Colon (tissue), 2 donors: ENCODE results near the gene ADAMTS1.
A peak's percentile ranks its signal among the peaks of the same experiment; 100 is the strongest.
"Not testable (repeated sequence)": the region's sequence is repeated elsewhere in the genome, so short reads cannot be mapped to it uniquely, and the experiment has no call there.

Source experiments
- FAIRE-seq: peaks from 2 replicates; lab custom pipeline; 2012; peaks lifted over from hg19 to GRCh38; lab: Jason Lieb, UNC
- donor health status: control.
- donor health status: control.

The ADAMTS1 gene

DNA sequence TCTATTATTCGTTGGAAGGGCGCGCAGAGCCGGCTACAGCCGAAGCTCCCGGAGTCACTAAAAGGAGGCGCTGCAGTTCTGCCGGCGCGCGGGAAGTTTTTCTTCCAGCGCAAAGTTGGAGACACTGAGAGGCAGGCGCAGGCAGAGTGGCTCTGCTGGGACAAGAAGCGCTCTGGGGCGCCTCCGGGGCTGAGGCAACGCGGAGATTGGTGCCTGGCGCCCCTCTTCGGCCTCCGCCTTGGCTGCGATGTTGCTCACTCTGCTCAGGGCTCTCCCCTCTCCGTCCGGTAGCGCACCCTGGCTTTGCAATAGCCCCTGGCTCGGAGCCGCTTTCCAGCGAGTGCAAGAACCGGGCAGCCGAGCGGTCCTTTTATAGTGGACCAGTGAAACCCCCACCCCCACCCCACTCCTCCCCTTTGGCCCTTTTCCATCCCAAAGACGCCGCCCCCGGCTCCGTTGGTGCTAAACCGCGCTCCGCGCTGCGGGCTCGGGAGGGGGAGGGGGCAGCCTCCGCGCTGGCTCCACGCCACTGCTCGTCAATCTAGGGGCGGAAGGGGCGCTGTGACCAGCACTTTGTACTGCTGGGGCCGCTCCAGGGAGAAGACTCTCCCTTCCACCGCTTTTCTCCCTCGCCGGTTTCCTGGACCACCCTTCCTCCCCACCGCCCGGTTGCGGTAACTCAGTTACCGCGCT is at the start of gene ADAMTS1:
Gene ADAMTS1 (minus strand): TSS at position 344 of the 693 bp plus-strand sequence. CDS start 455 bp downstream, outside the sequence.
- FAIRE-seq, result no peak

DNA sequence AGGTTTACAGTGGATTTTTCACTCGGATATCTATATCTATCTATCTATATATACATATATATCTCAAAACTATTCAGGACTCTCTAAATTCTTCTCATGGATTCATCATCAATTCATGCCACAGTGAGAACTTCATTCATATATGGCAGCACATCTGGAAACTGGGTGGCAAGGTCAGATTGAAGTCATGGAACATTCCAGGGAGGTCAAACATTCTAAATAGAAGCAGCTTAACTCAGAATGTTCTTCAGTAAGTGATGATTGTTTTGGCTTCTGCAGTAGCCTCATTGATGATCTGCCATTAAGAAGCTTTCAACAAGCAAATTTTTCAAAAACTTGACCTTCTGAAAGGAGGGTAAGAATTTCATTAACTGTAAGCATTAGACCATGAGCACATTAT is 46.9 kb upstream of the ADAMTS1 start:
- no peak for FAIRE-seq

DNA sequence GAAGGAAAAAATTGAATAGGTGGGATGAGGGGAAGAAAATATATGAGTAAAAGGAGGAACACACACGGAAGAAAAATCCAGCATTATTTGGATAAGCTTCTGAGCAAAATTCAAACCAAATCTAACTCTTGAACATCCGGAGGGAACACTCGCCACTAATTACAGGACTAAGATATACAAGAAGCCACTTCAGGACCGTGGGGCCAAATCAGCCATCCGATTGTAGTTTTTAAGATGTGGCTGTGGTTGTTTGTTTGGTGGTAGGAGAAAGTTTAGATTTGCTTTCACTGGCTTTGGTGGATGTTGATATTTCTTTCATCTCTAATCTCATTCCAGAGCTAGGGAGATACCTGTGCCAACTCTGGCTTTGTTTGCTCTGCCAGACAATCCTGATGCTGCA is 43.7 kb upstream of the ADAMTS1 start:
- FAIRE-seq, result no peak

DNA sequence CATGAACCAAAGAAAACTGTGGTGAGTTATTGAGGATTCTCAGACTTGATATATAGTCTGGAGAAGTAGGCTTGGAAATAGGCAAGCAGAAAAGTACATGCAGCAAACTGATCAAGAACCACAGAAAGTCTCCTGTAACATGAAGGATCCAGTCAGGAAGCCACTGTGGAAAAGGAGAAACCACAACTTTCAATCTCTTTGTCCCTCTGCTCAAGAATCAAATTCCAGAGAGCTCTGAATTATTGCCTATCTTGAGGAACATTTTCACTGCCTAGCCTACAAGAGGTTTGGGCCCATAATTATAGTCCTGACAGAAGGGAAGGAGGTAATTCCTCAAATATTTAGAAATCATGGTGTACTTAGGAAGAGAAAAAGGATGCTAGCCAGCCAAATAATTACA is 43.0 kb upstream of the ADAMTS1 start:
- no peak for FAIRE-seq

DNA sequence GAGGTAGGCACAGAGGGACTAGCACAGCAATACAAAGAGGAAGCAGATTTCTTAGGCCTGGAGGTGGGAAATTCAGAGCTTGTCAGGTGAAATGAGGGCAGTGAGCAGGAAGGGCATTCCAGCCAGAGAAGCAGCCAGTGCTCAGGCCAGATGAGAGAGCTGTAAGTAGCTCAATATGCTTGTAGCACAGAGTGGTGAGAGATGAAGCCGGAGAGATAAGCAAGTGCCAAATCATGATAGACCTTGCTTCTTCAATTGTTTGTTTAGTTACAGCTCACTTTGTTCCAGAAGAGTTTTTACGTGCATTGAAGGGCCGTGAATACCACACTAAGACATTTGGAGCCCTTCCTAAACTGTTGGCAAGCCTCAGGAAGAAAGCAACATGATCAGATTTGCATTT is 42.0 kb upstream of the ADAMTS1 start:
- FAIRE-seq, result no peak

DNA sequence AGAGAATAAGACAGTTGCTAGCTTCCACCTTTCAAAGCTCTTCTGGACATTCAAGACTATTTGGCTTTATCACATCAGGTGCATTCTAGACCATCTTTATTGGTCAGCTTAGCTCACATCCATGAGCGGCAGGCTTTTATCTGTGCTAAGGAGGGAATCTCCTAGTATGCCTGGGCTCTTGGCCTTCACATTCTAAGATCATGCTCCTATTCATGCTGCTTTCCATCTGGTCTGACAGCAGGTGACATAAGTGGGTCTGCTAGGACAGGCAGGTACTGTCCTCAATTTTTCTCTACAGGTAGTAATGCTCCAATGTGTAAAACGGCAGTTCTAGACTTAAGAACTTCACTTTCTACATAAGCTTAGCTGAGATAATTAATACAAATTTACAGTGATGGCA is 39.2 kb upstream of the ADAMTS1 start:
- no peak for FAIRE-seq

DNA sequence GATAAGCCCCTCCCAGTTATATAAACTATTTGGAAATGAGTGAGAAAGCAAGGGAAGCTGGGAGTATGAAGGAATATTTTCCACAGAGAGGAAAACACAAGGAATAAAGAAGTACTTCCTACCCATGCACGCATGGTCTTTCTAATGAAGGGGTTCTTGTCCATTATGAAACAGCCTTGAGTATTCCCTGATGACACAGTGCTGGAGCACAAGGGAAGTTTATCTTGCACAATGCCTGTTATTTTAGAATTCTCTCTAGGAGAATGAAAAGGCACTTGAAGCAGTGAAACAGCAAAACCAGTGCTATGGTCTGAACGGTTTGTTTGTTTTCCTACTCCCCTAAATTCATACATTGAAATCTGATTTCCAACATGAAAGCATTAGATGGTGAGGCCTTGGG is 38.6 kb upstream of the ADAMTS1 start:
- FAIRE-seq, result no peak

DNA sequence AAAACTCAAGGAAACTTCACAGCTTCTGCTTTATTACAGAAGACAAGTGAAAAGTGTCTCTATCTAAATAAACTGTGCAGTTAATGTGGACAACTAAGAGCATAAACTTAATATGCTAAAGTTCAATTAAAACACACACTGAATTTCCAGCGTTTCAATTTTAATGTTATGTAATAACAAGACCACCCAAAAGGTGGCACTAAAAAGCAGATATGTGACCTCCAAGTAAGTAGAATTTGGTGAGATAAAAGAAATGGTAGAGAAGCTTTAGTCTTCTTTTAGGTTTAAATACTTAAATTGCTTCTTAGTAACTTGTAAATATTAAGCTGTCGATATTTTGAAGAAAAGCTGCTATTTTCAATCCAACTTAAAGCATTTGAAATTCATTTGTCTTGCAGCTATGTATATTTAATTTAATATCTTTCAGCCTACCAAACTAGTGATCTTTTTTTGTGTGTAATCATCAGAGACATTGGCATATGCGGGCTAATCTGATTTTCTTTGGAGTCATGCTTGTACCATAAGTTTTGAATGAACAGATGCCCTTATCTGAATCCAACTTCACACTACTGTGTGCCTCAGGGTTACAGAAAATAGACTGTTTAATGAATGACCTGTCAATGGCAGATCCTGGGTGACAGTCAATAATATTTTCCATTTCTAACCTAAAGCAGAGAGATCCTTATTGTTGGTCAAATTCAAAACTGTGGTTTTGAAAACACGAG is 36.5 kb upstream of the ADAMTS1 start:
- no peak for FAIRE-seq

DNA sequence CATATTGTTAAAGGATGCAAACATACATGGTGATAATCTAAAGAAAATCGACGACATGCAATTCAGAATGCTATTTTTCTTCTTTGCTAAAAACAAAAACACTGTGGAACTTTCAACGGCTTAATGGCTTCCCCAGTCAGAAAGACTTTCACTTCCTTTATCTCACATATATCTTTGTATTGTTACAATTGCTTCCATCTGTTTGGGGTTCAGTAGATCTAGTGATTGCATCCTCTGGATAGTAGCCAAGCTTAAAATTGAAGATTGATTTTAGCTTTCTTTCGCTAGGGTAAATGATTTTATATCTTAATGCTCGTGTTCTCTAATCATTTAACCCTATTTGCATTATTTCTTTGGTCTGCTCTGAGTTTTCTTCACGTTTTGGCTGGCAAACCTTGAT is 31.8 kb upstream of the ADAMTS1 start:
- FAIRE-seq, result no peak

DNA sequence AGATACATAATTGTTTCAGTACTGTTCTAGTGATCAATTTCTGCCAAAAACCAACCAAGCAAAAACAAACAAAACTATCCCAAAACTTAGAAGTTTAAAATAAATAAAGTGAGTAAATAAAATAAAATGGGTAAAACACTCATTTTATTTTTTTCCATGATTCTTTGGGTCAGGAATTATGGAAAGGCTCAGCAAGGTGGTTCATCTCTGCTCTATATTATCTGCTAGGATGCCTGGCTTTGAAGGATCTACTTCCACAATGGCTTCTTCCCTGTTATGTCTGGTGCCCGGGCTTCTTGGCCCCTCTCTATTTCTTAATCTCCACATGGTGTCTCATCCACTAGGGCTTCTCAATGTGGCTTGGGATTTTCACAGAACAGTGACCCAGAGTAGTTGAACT is 29.1 kb upstream of the ADAMTS1 start:
- no peak for FAIRE-seq

DNA sequence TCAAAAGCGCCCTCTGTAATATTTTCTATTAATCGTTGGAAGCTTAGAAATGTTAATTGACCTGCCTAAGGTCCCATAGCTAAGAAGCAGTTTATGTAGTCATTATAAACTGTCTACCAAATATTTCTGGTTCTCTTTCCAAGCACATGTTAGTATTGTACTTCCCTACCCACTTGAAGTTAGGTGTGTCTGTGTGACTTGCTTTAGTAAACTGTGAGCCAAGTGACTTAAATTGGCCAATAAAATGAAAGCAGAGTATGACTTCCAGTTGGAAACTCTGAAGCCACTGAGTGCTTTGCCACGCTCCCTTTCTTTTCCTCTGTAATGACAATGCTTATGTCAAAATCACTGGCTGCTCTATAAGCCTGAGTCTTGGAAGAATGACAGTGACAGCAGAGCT is 20.6 kb upstream of the ADAMTS1 start:
- no peak for FAIRE-seq

DNA sequence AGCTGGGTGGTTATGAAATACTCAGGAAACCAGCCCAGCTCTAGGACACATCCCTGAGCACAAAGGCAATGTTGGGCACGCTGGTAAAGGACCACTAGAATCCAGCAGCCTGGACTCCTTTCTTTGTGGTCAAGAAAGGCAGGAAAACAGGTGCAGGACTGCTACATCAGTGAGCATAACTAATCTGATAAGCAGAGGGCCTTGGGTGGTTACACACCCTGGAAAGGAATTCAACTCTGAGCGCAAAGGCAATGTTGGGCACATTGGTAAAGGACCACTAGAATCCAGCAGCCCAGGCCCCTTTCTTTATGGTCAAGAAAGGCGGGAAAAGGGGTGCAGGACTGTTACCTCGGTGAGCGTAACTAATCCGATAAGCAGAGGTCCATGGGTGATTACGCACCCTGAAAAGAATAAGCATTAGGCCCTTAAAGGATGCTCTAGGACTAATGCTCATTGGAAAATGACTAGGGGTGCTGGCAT is 11.7 kb upstream of the ADAMTS1 start:
- FAIRE-seq, result not testable (repeated sequence)

DNA sequence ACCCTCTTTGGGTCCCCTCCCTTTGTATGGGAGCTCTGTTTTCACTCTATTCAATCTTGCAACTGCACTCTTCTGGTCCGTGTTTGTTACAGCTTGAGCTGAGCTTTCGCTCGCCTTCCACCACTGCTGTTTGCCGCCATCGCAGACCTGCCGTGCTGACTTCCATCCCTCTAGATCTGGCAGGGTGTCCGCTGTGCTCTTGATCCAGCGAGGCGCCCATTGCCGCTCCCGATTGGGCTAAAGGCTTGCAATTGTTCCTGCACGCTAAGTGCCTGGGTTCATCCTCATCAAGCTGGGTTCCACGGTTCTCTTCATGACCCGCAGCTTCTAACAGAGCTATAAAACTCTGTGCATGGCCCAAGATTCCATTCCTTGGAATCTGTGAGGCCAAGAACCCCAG is 9.5 kb upstream of the ADAMTS1 start:
- FAIRE-seq, result not testable (repeated sequence)

DNA sequence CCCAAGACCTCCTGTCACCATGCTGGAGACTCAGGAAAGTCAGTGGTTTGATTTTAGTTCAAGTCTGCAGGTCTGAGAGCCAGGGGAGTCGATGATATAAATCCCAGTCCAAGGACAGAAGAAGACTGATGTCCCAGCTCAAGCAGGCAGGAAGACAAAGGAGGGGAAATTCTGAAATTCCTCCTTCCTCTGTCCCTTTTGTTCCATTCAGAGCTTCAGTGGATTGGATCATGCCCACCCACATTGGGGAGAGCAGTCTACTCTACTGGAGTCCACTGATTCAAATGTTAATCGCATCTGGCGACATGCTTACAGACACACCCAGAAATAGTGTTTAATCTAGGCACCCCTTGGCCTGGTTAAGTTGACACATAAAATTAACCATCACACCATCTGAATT is 7.2 kb upstream of the ADAMTS1 start:
- FAIRE-seq, result no peak

DNA sequence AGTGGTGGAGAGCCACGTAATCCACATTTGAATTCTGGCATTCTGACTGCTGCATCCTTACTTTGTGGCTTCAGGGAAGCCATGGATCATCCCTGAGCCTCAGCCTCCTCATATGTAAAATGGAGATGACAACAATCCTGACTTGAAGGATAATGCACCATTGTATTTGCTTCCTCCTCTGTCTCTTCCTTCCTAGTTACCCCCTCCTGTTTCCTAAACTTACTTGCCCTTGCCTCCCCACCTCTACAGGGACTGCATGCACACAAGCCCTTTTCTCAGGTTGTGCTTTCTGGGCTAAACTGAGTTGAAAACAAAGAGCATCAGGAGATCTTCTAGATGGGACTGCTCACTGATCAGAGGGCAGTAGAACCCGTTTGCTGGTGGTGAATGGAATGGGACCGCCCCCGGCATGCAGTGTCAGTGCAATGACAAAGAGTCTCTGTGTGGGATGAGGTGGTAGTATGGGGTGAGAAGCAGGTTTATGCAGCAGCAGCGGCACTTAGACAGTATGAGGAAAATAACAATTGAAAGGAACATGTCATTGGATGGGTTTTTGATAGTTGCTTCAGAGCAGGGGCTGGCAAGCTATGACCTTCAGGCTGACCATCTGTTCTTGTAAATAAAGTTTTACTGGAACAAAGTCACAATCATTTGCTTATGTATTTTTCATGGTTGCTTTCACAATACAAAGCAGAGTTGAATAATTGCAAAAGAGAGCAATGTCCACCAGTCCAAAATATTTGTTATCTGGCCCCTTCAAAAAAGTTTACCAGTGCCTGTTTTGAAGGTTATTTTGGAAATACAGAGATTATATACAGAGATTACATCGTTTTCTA is 6.1 kb upstream of the ADAMTS1 start:
- no peak for FAIRE-seq

DNA sequence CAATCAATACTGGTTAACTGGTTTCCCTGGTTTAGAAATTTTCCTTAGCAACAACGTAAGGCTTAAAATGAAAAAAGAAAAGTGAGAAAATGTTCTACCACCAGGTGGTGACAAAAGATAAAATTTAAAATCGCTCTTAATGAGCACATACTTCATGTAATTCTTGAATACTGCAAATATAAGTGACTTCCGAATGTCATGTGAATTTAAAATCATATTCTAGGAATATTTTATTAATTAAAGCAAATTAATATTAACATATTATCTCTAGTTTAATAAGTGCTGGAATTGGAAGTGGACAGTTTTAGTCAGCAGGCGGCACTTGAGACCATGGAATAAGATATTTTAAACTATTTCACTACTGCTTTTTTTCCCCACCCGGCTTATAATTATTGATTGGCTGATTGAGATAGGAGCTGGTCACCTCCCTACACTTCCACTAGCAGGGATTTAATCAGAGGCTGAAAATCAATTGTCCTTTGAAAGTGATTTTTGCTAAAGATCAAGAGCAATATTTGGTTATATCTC is 5.0 kb upstream of the ADAMTS1 start:
- FAIRE-seq, result no peak

DNA sequence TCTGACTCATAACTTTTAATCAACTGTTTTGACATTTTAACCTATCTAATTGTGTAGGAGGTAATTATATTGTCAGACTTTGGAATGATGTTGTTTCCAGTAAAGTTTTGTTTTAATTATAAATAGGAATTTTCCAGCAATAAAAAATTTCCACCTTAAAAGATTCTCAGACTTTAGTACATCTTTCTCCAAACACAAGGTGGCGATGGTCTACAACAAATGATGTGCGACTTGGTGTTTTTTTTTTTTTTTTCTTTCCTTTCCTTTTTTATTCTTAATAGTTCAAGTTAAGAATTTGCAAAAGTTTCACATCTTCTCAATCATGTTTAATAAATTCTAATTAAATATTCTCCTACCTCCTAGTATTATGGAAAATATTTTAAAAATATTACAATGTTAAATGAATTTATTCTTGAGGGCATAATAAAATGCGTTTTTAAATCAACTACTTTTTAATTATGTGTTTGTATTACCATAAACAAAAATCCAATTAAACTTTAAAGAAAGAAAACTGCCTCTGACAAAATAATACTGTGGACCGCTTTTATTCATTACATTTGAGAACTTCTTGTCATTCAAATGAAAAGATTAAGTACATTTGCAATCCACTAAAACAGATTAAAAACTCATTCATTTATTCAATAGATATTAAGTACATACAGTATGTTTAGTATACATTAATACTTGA is 4.4 kb upstream of the ADAMTS1 start:
- peak; percentile 97 for FAIRE-seq

DNA sequence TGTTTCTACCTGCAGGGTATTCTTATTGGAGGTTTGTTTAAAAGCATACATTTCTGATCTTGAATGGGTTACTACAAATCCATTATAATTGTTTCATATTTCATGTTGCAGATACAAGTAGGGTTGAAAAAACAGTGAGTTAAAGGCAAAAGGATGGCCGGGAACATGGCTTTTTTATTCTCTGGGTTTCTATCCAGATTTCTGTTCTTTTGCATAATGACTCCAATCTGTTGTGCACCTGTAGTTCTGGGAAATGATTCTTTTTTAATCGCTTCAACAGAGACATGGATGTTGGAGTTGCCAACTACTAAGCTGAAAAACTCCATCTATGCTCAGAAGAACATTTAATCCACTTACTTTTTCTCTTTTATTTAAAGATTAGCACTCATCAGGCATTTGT is 2.7 kb upstream of the ADAMTS1 start:
- no peak for FAIRE-seq

DNA sequence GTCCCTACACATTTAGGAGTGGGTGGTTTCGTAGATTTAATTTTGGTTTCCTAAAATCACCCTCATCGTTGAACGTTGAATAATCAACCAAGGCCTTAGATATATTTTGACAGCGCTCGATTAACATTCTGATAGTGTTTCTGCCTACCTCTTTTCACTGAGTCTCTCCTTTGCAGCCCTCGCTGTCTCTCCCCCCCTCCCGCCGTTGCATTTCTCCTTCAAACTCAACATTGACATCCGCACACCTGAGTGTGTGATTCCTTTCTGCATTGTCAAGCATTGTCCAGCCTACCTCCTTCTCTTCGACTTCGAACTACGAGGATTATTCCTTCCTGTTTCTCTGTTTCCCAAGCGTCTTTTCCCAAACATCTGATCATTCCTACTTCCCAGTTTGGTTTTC is 1.8 kb upstream of the ADAMTS1 start:
- FAIRE-seq, result no peak

DNA sequence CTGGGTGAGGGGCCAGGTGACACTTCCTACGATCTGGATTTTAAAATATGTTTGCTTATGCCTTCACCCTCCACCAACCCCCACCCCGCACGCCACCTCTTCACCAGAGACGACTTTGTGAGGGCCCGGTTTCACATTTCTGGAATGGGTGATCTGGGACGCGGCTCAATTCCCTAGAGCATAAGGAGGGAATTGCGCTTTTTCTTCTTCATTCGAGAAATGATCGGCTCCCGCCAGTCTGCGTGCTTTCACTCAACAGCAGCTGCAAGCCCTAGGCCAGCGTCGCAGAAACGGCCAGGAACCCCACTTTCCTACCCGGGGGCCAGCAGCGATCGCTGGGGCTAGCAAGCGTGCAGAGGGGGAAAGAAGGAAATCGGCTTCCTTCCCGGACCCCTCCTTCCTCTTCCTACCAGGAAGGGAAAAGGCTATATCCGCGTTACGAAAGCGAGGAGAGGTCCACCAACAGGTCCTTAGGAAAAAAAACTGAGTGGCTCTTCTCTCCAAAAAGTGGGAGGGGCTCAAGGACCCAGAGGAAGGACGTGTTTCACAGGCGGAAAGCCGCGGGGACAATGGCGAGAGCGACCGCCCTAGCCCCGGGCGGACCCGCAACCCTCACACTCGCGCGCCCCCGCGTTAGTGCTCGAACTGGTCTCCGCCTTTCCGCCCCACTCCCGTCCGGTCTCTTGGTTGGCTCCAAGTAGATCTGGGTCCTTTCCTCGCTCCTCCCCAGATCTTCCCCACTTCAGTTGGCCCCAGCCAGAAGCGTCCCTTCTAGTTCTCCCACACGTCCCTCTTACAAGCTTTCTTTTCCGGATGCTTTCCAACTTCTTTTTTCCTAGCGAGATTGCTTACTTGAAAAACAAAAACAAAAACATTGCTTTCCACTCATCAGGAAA is 1.1 kb upstream of the ADAMTS1 start:
- FAIRE-seq, result no peak

DNA sequence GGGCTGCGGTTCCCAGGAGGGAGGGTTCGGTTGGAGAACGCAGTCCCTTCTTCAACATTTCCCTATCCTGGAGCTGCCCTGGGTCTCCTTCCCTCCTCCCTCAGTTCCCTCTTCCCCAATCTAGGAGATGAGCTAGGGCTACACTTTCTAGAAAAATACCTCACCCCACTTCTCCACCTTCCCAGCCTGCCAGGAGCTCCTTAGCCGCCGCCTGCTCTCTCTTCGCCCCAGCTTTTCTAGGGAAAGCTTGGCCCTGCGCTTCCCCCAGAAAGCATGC is 488 bp upstream of the ADAMTS1 start:
- no peak for FAIRE-seq
